Stomach (tissue), 9 donors: ENCODE data around the gene CGB7. TPM values are rescaled to one million over a fixed set of nuclear protein-coding genes. Genes with fewer than 3 reads are reported as not detected.

Source experiments
- DNase-seq, 2 donors: peaks; one replicate each; pipeline versions ENCODE4 v3.0.0 to v3.0.0-alpha.2; 2013 to 2019
- H3K27ac ChIP-seq, 5 donors: fragments of 200-600 bp in 4 of 5; sonication (generic) in 4 of 5; one replicate each; pipeline ENCODE4 v1.5.1; 2013 to 2019; ENCODE audit warnings: mild to moderate bottlenecking in 1 of 5, moderate library complexity in 1 of 5
- H3K27me3 ChIP-seq, 3 donors: fragments of 200-600 bp; sonication (generic); one replicate each; pipeline ENCODE4 v1.5.1; 2017 to 2019; ENCODE audit warnings: mixed run types in 1 of 3
- H3K36me3 ChIP-seq, 4 donors: fragments of 200-600 bp; sonication (generic); 1 replicate in 3 of 4; 2 replicates in 1 of 4; pipeline ENCODE4 v1.5.1; 2016 to 2019
- H3K4me1 ChIP-seq, 4 donors: fragments of 200-600 bp; sonication (generic); one replicate each; pipeline ENCODE4 v1.5.1; 2016 to 2019
- H3K4me3 ChIP-seq, 4 donors: fragments of 200-600 bp; sonication (generic) in 3 of 4; one replicate each; pipeline ENCODE4 v1.5.1; 2016 to 2019; ENCODE audit warnings: mild to moderate bottlenecking in 1 of 4
- H3K9me3 ChIP-seq, 4 donors: fragments of 200-600 bp; sonication (generic); one replicate each; pipeline ENCODE4 v1.5.1; 2016 to 2019
- EP300 ChIP-seq: sonication (generic); formaldehyde crosslinking; IDR thresholded peaks from one replicate; pipeline ENCODE4 v1.6.1; 2017; ENCODE audit warnings: antibody characterized with exemption
- POLR2A ChIP-seq, 4 donors: fragments of 450-650 bp; IDR thresholded peaks; one replicate each; pipeline ENCODE4 v1.6.1; 2016; ENCODE audit warnings: antibody characterized with exemption in 4 of 4, control low read depth in 2 of 4, mild to moderate bottlenecking in 1 of 4, moderate library complexity in 1 of 4
- POLR2AphosphoS5 ChIP-seq, 3 donors: sonication (generic); formaldehyde crosslinking; IDR thresholded peaks; one replicate each; pipeline ENCODE4 v1.6.1; 2016; ENCODE audit warnings: antibody characterized with exemption in 3 of 3
- WGBS, 5 donors: extraction: QIAGEN DNeasy Blood & Tissue Kit in 3 of 5; methylation state at CpG; one replicate each; pipeline versions ENCODE4 v1.1.5 to v1.1.7; 2013 to 2018; 5-methylcytosine and 5-hydroxymethylcytosine counted together
- intact Hi-C: fragments of 100-400 bp; cut with DNase I; formaldehyde crosslinking; loops from one replicate; pipeline ENCODE4 v1.15.1; 2023; ENCODE audit warnings: low total_unique reads
- polyA plus RNA-seq, 3 donors: library from polyadenylated mRNA; stranded (reverse); fragments of 200-250 nt; gene quantifications; one replicate each; pipeline ENCODE4 v1.2.3, GENCODE V29; 2013
- total RNA-seq, 5 donors: library from RNA; depleted of rRNA; stranded (reverse); fragments of >200 nt; gene quantifications; one replicate each; pipeline versions ENCODE4 v1.1.0 to v1.2.3, GENCODE V29; 2014 to 2016
- TF ChIP-seq, protein P1 (sequence below), 7 experiments: fragments of 450-650 bp in 4 of 7; fragments of 200-600 bp in 3 of 7; sonication (generic) in 3 of 7; IDR thresholded peaks; one replicate each; pipeline ENCODE4 v1.5.1; 2016 to 2019; ENCODE audit warnings: antibody characterized with exemption in 7 of 7, control low read depth in 2 of 7, mild to moderate bottlenecking in 1 of 7
- donor health status: healthy with polysubstance abuse.
- donor health status: Bipolar disorder and iron deficiency.
- donor health status: healthy.

The CGB7 gene
- total and polyA plus RNA-seq, 8 donors = 3.8 TPM; not detected in 7

DNA sequence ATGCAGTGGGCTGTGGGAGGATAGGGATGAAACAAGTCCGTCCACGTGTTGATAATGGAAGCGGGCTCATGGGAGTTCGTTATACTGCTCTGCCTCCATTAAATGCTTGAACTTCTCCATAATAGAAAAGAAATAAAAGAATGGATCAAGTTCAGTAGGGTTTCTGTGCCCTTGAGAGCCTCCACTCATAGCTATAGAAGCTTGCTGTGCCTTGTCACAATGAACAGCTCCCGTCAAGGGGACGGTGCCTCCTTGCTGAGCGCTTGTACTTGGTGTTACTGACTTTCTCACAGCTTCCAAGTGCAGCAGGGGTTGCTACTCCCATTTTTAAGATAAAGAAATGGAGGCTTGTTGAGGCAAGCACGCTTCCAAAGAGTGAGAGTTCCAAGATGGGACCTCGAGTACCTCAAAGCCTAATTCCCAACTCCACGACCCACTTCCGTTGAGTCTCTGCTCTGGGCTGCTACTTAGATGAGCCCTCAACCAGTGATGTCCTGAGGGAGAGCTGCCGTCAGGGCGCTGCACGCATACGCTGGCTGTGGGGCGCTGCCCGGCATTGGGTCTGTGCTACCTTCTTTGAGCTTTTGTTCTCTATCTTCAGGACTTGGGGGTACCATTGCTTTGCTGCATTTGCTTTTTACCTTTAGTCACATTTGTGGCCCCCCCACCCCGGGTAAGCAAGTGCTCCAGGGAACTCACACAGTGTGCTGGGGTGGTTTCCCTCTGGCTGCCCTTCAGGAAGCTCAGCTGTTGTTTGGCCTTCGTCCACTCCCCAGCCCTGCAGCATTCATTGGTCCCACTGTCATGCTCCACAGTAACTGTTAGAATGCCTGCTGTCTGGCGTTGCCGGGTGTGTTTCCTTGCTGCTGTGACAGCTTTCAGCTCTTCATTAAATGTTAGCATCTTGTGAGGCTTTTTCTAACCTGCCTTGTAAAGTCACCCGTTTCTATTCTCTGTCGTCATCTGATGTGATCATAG, 37.2 kb upstream of the CGB7 start:
- TF ChIP-seq POLR2AphosphoS5 (IDR thresholded peaks at IDR 0.05) = no peak
- no peak for TF ChIP-seq EP300
- TF ChIP-seq, protein P1, sequence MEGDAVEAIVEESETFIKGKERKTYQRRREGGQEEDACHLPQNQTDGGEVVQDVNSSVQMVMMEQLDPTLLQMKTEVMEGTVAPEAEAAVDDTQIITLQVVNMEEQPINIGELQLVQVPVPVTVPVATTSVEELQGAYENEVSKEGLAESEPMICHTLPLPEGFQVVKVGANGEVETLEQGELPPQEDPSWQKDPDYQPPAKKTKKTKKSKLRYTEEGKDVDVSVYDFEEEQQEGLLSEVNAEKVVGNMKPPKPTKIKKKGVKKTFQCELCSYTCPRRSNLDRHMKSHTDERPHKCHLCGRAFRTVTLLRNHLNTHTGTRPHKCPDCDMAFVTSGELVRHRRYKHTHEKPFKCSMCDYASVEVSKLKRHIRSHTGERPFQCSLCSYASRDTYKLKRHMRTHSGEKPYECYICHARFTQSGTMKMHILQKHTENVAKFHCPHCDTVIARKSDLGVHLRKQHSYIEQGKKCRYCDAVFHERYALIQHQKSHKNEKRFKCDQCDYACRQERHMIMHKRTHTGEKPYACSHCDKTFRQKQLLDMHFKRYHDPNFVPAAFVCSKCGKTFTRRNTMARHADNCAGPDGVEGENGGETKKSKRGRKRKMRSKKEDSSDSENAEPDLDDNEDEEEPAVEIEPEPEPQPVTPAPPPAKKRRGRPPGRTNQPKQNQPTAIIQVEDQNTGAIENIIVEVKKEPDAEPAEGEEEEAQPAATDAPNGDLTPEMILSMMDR (IDR thresholded peaks at IDR 0.05) = no peak
- no peak for DNase-seq
- peaks cover 0 to 31% (median 25%) of the 10 kb centered on the region in 4 donors for H3K4me1 ChIP-seq
- H3K4me3 ChIP-seq = no peak overlapping the region
- intact Hi-C loops = loop anchor here (5.0 to 10.0 kb wide), 2 partner anchors 60 to 113 kb away; partner anchors contain the start of genes HRC and TRPM4
- H3K36me3 ChIP-seq = peaks cover 90 to 100% (median 99%) of the 10 kb centered on the region in 4 donors
- H3K27ac ChIP-seq = peak overlapping the region in 1 of 5 donors; percentile 10
- H3K9me3 ChIP-seq = no peaks in the 10 kb centered on the region
- no peaks in the 10 kb centered on the region for H3K27me3 ChIP-seq
- WGBS, 5 donors = 68 to 78% (median 73%) methylated on average over 23 of the region's 23 CpGs

DNA sequence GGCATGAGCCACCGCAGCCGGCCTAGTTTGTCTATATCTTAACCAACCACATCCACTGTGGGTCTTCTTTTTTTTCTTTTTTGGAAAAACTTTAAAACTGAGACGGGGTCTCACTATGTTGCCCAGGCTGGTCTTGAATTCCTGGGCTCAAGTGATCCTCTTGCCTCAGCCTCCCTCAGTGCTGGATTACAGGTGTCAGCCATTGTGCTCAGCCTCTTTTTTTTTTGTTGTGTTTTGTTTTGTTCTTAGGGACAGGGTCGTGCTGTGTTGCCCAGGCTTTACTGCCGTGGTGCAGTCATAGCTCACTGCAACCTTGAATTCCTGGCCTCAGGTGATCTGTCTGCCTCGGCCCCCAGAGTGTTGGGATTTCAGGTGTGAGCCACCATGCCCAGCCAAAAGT, 35.1 kb upstream of the CGB7 start:
- H3K9me3 ChIP-seq = no peaks in the 10 kb centered on the region
- peaks cover 6 to 37% (median 28%) of the 10 kb centered on the region in 4 donors for H3K4me1 ChIP-seq
- intact Hi-C loops = loop anchor here (10.0 kb wide), 1 partner anchor 62 kb away; the partner anchor contains the start of genes HRC and TRPM4
- H3K27ac ChIP-seq = no peak overlapping the region
- no peak overlapping the region for H3K4me3 ChIP-seq
- WGBS, 5 donors = 90 to 95% (median 92%) methylated on average over 6 of the region's 6 CpGs
- no peaks in the 10 kb centered on the region for H3K27me3 ChIP-seq
- TF ChIP-seq, protein P1 (IDR thresholded peaks at IDR 0.05) = no peak
- no peak for TF ChIP-seq EP300
- no peak for TF ChIP-seq POLR2A (IDR thresholded peaks at IDR 0.05)
- no peak for TF ChIP-seq POLR2AphosphoS5 (IDR thresholded peaks at IDR 0.05)
- no peak for DNase-seq
- peaks cover 86 to 100% (median 99%) of the 10 kb centered on the region in 4 donors for H3K36me3 ChIP-seq

DNA sequence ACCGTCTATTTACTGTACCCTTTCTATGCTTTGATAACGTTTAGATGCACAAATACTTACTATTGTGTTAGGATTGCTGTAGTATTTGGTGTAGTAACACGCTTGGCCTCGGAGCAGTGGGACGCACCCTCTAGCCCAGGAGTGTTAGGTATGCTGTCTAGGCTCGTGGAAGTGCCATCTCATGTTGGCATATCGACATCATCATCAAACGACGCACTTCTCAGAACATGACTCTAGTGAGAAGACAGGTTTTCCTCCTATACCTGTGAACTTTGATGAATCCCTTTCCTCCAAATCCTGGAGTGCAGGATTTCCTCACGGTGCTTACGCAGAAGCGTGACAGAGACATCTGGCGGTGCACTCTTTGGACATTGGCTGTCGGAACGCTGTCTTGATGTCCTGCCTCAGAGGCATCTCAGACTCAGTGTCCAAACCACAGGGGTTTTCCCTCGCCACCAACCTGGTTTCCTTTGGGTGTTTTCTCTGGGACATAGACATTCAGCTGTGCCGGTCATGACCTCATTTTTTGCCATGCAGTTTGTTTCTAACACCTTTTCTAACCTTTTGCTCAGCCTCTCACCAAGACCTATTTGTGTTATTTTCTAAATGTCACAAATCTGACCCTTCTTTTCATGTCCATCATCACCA, 34.0 kb upstream of the CGB7 start:
- no peaks in the 10 kb centered on the region for H3K9me3 ChIP-seq
- peaks cover 74 to 96% (median 93%) of the 10 kb centered on the region in 4 donors for H3K36me3 ChIP-seq
- 82 to 88% (median 87%) methylated on average over 17 of the region's 17 CpGs for WGBS, 5 donors
- no peak overlapping the region for H3K27ac ChIP-seq
- TF ChIP-seq, protein P1 (IDR thresholded peaks at IDR 0.05) = no peak
- TF ChIP-seq POLR2A (IDR thresholded peaks at IDR 0.05) (no peak), POLR2AphosphoS5 (IDR thresholded peaks at IDR 0.05) (no peak), EP300 (no peak)
- H3K27me3 ChIP-seq = no peaks in the 10 kb centered on the region
- peaks cover 18 to 38% (median 33%) of the 10 kb centered on the region in 4 donors for H3K4me1 ChIP-seq
- H3K4me3 ChIP-seq = no peak overlapping the region
- intact Hi-C loops = loop anchor here (10.0 kb wide), 1 partner anchor 63 kb away; the partner anchor contains the start of genes HRC and TRPM4
- no peak for DNase-seq

DNA sequence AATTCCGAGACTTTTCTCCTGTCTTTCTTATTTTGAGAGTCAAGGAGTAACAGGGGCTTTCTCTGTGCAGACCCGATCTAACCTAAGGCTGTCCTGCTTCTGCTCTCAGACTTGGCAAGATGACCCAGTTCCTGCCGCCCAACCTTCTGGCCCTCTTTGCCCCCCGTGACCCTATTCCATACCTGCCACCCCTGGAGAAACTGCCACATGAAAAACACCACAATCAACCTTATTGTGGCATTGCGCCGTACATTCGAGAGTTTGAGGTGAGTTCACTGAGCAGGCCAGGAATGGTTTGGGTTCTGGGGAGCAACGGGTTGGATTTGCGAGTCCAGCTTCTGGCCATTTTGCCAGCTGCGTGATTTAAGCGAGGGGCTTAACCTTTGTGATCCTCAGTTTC, 28.7 kb upstream of the CGB7 start:
- no peak for DNase-seq
- Histone ChIP-seq H3K4me3 (peak overlapping the region; percentile 83 to 98 (median 89)), H3K9me3 (no peaks in the 10 kb centered on the region), H3K27me3 (no peaks in the 10 kb centered on the region), H3K36me3 (peaks cover 26 to 44% (median 40%) of the 10 kb centered on the region in 4 donors), H3K4me1 (peaks cover 24 to 44% (median 40%) of the 10 kb centered on the region in 4 donors), H3K27ac (peak overlapping the region in 3 of 5 donors; percentile 91 to 94 (median 93))
- 20 to 35% (median 32%) methylated on average over 11 of the region's 11 CpGs for WGBS, 5 donors
- TF ChIP-seq POLR2AphosphoS5 (IDR thresholded peaks at IDR 0.05) = no peak
- no peak for TF ChIP-seq POLR2A (IDR thresholded peaks at IDR 0.05)
- TF ChIP-seq, protein P1 (IDR thresholded peaks at IDR 0.05) = no peak
- TF ChIP-seq EP300 = no peak
- intact Hi-C loops = no loop called here
